NK-92 treated with Interleukin-12 subunit alpha and Interleukin-12 subunit beta, amount 100 ng/mL, for 24 hours (cell line): ENCODE measurements around the gene P4HB.

Experiments
- DNase-seq: peaks from one replicate; lab custom pipeline; 2025; lab: John Stamatoyannopoulos, UW

Gene P4HB

GRCh38 chr17:81810892-81811704 is 49.2 kb downstream of the P4HB start:
- DNase-seq = no peak

- no peak for DNase-seq
Observed at GRCh38 chr17:81810476-81810875, 49.9 kb downstream of the P4HB start.

GRCh38 chr17:81809556-81809998 is 50.8 kb downstream of the P4HB start:
- DNase-seq = no peak

DNA sequence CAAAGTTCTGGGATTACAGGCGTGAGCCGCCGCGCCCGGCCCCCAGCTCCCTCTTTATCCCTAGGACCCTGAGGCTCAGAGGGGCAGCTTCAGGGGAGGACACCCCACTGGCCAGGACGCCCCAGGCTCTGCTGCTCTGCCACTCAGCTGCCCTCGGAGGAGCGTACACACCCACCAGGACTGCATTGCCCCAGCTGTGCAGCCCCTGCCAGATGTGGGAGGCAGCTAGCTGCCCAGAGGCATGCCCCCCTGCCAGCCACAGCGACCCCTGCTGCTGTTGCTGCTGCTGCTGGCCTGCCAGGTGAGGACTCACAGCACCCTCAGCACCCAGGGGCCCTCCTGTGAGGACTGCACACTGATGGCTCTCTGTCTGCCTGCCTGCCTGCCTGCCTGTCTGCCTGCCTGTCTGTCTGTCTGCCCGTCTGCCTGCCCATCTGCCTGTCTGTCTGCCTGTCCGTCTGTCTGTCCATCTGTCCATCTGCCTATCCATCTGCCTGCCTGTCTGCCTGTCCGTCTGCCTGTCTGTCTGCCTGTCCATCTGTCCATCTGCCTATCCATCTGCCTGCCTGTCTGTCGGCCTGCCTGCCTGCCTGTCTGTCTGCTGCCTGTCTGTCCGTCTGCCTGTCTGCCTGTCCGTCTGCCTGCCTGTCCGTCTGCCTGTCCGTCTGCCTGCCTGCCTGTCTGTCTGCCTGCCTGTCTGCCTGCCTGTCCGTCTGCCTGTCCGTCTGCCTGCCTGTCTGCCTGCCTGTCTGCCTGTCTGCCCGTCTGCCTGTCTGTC is 51.4 kb downstream of the P4HB start:
- DNase-seq = no peak

DNA sequence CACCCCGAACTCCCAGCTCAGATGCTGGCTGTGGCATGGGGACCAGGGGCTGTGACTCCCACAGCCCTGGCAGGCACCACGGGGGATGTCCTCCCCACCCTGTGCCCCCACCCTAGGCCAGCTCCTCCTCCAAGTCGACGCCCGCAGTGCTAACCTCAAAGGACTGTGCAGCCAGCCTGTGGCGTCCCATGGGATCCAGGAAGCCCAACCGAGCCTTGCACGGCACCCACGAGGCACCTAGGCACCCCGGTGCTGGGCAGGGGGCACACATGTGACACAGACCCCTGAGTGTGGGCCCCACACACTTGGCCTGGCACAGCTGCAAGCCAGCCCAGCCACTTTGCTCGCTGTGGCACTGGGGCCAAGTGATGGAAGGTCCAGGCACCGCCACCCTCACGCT is 52.5 kb downstream of the P4HB start:
- no peak for DNase-seq

DNA sequence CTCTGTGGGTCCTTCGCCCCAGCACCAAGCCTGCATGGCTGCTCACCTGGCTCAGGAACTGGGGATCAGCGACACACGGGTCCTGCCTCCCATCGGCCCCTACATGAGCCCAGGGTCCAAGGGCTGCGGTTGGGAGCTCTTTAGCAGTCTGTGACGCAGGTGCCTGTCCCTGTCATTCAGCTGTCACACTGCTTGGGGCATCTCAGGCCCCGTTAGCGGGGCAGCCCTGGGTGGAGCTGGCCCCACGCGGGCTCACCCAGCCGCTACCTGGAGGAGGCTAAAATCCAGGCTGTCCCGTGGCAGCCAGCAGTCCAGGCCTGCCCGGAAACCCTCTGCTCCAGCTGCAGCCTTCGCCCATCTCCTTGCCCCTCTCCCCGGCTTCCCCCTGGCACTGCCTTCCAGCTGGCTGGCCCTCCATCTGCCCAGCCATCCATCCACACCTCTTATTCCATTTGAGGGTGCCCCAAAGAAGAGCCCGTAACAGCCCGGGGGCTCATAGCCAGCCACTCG is 53.1 kb downstream of the P4HB start:
- no peak for DNase-seq

DNA sequence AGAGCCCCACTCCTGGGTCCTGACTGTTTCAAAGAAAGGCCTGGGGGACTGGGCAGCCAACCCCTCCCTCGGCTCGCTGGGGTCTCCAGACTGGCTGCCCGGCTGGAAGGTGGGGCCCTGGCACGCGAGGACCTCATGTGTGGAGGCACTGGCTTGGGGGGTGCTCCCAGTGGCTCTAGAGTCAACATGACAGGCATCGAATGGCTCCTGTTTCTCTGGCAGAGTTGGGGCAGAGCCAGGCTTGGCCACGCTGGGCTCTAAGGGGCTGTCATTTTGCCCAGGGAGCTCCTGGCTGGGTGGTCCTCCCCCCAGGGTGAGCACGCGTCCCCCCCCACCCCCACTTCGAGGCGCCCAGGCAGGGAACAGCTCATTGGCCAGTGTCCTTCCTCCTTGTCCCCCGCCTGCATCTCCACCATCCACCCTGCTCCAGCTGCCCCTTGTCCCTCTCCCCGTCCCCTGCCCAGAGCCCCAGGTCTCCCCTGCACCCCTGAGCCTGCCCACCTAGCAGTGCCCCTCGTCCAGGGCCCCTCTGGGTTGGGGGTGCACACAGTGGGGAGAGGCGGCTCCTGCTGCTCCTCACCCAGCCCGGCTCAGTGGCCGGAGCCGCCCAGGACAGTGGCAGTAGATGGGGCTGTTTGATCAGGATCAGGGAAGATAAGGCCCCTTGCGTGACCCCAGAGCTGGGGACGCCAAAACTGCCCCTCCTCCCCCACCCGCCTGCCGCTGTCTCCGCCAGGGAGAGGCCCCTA is 53.7 kb downstream of the P4HB start:
- no peak for DNase-seq

GRCh38 chr17:81805707-81806460 is 54.5 kb downstream of the P4HB start:
- no peak for DNase-seq

DNA sequence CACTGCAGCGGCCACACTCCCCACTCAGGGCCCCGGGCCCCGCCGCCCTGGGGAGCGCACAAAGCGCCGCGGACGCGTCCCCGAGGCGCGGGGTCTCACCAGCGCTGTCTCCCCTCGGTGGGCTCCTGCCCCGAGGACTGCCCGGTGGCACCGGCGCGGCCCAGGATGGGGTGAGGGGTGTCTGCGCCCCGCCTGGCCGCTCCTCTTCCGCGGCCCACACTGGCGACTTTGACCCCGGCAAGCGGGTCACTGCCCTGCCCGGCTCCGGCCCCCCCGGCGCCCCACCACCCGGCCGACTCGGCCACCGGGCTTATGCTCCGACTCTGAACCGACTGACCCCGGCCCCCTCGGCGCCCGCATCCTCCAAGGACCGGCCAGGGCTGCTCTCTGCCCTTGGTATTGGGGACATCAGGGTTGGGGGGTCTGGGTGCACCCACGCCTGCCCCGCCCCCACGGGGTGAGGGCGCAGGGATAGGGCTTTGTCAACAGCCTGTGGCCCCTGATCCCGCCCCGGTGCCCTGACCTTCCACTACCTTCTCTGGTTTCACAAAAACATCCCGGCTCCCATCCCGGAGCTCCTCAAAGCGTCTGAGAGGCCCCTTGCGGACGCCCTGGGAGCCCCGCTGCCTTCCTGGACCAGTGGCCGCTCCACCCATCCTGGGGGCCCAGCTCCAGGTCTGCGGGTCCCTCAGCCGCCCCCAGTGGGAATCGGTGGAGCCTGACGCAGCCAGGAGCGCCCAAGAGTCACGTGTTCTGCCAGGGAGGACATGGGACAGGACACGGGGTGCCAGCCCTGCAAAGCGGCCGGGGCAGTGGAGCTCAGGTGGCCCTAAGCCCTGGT is 55.6 kb downstream of the P4HB start:
- DNase-seq = no peak

DNA sequence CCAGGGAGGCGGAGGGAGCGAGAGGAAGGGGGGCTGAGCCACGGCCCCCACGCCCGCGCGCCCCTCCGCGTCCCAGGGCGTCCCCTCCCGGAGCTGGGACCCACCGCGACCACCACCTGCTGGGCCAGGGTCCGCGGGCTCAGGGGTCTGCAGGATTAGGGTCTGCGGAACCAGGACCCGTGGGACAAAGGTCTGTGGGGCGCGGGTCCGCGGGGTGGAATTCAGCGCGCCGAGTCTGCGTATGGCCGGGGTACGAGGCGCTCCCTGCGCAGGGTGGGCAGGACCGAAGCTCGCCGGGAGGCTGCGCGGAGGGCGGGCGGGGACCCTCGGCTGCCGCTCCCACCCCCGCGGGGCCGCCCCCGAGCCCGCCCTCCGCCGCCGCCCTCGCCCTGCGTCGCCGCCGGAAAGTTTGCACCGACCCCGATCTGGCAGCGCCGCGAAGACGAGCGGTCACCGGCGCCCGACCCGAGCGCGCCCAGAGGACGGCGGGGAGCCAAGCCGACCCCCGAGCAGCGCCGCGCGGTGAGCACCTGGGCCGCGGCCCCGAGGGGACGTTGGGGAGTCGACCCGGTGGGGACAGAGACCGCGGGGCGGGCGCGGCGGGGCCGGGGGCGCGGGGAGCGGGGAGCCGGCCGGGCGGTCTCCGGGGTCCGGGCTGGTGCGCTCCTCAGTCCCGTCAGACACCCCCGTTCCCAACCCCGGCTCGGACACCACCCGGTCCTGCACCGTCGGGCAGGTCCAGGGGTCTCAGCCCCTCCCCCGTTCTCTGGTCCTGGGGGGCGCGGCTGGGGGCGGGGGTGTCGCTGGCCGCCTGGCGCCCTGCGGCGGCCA is 56.4 kb downstream of the P4HB start, which contains the start of gene GCGR:
GCGR (plus strand) TSS at position 423 of the 831 bp plus-strand sequence. CDS start 4,869 bp downstream, outside the sequence.
- DNase-seq = no peak

DNA sequence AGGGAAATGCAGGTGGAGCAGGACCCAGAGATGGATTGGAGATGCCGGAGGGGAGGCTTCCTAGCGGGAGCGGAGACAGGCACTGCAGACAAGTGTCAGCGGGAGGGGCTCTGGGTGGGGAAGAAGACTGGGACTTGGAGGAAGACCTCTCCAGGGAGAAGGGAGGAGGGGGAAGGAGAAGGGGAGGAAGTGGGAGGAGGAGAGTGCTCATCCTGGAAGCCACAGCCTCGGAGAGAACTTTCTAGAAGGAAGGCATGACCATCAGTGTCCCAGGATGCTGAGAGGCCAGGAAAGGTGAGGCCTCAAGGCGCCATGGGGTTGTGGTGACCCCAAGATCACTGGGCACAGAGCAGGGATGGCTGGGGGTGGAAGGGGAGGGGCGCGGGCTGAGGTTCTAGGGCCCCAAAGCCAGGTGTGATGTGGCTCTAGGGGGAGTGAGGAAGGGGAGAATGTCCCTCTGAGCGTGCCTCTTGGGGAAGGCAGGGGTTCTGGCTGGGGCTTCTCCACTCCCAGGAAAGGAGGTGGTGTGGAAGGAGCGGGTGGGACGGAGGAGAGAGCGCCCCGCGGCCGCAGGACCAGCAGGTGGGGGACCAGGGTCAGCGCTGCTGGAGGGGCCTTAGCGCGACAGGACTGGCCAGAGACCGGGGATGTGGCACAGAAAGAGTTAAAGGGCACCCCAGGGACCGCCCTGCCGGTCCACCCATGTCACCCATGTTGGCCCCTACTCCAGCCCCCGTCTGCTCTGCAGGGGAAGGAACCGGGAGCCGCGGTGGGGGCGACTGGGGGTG is 57.3 kb downstream of the P4HB start:
- DNase-seq = no peak

- DNase-seq = no peak
Observed at GRCh38 chr17:81802048-81802758, 58.1 kb downstream of the P4HB start.

GRCh38 chr17:81801327-81801726 is 59.0 kb downstream of the P4HB start:
- no peak for DNase-seq

DNA sequence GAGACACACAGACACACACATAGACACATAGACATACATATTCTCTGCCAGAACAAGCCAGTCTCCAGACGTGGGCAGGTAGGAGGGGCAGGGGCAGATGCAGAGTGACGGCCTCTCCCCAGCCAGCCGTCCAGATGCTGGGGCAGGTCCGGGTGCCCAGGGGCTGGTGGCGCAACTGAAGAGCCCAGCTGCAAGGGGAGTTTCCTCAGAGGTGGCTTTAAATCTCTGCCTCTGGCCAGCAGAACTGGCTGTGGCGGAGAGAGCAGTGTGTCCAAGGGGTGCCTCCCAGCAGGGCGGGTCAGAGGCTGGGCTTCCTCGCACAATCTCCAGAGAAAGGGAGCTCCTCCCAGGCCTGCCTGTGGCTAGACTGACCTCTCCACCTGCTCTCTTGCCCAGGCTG is 65.8 kb downstream of the P4HB start:
- no peak for DNase-seq

GRCh38 chr17:81794074-81794476 is 66.3 kb downstream of the P4HB start:
- DNase-seq = no peak
